NOMO-1 treated with DMSO at 0.1 percent for 48 hours (cell line): ENCODE data around the gene FAM124B.
"Not testable (repeated sequence)": the region's sequence is repeated elsewhere in the genome, so short reads cannot be mapped to it uniquely, and the experiment has no call there.

ENCODE experiments used
- DNase-seq: peaks from one replicate; lab custom pipeline; 2025; ENCODE audit not compliant: unreplicated experiment; lab: John Stamatoyannopoulos, UW

Gene FAM124B

GRCh38 chr2:224382280-224382647 is 19.6 kb downstream of the FAM124B start:
- not testable (repeated sequence) for DNase-seq

DNA sequence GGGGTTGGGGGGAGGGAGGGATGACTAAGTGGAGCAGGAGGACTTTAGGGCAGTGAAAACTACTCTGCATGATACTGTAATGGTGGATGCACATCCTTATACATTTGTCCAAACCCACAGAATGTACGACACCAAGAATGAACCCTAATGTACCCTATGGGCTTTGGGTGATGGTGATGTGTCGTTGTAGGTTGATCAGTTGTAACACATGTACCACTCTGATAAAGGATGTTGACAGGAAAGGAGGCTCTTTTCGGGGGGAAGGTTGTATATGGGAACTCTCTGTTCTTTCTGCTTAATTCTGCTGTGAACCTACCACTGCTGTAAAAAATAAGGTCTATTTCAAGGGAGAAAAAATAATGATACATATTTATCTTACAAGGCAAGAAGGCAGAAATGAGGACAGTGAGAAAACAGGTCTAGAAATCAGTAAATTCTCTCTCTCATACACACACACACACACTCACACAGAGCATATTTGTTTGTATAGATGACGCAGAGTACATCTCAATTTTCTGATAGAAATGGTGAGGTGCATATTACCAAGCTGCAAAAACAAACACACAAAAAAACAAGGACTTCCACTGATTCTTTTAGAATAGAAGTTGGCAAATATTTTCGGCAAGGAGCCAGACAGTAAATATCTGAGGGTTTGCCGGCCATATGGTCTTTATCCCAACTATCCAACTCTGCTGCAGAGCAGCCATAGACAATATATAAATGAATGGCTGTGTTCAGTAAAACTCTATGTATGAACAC is 20.2 kb downstream of the FAM124B start:
- DNase-seq, result no peak

- no peak for DNase-seq
Observed at GRCh38 chr2:224379986-224380385, 21.9 kb downstream of the FAM124B start.

- DNase-seq, result no peak
Observed at GRCh38 chr2:224379172-224379571, 22.7 kb downstream of the FAM124B start.

GRCh38 chr2:224378701-224379097 is 23.2 kb downstream of the FAM124B start:
- DNase-seq, result no peak

DNA sequence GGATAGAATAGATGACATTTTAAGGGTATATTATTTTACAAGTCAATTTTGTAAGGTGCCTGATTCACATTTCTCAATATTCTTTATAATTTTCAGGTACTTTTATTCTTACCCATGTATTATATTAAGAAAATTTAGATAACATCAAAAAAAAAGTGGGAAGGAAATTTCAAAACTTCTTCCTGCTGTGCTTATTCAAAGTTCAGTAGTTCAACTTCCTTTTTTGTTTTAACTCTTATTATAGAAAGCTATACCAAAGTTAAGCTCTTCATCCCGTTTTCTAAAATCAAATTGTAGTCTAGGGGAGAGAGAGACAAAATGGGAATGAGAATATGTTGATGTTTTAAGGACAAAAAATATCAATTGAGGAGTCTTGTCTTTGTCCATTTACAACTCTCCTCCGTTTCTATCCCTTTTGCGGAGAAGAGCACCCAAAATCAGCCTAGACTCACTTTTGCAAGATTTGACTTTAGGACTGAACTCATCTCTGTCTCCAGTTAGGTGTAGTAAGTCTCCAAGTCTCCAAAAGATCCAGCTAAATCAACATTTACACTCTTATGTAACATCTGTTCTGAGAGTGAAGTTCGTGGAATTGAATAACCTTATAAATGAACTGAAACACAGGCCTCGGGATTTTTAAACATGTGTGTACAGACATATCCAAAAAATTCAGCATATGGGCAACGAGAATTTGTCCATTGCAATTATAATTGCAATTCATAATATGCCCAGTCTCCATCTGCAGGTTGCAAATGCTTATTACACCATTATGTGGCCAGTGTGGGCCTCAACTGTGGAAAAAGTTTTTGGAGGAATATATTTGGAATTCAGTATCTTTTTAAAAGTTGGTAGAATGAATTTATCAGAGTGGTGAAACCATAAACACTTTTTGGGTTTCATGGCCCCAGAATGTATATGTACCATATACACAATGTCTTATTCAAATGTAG is 23.9 kb downstream of the FAM124B start:
- peak; percentile 44 for DNase-seq

- no peak for DNase-seq
Observed at GRCh38 chr2:224372641-224373040, 29.3 kb downstream of the FAM124B start.

DNA sequence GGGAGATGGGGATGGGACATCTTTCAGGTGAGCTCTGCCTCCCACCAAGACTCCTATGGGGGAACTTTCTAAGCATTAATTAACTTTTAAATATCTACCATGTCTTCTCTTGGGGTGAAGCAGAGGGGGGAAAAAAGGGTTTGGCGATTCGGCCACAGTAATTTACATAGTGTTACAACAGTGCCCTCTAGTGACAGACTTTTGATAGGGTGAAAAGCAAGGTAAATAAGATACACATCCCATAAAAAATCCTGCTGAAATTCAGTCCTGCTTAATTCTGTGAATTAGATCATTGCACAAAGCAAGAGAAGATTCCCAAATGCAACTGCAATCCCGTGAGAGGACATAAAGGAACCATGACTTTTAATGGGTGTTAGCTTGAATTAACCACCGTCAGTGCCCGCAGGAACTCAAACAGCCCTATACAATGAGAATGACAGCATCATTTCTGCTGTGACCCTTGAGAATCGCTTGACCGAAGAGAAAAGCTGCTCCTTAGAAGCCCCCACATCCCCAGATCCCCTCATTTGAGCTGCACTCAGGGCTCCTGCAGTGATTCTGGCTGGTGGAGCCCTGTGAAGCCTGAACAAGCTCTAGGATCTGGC is 32.8 kb downstream of the FAM124B start:
- peak; percentile 44 for DNase-seq

- no peak for DNase-seq
Observed at GRCh38 chr2:224366267-224366844, 35.6 kb downstream of the FAM124B start.

DNA sequence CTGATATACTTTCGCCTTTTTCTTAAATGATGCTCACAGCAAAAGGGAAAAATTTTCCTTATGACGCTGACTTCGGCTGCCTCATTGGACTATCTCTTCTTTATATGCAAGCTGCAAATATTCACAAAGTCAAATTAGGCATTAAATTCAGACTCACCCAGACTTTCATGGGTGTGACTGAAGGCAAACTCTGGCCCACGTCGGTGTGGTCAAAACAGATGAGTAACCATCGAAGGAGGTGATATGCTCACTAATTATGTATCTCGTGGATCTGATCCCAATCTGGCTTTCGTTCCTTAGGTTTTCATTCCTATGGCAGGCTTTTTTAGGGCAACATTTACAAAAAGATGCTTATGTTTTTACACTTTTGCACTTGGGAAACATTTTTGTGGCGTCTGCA is 36.6 kb downstream of the FAM124B start:
- no peak for DNase-seq

GRCh38 chr2:224363281-224363680 is 38.6 kb downstream of the FAM124B start:
- DNase-seq, result no peak

- no peak for DNase-seq
Observed at GRCh38 chr2:224362094-224362493, 39.8 kb downstream of the FAM124B start.

DNA sequence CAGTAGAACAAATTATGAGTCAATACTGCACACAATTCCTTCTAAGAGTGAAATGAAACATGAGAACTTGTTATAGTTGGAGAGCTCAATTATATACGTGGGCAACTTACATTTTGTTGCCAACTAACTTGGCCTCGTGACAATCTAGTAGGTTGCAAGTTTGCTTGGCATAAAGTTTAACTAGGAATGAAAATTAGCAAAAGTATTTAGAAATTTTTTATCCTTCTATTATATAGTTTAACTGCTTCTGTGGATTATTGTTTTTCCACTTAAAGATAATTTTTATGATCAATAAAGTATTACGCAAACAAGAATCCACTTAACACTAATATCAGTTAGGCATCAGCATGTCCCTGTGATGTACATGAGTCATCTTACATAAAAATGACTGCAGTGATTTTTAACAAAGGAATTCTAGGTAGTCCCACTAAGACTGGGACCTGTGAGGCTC is 41.1 kb downstream of the FAM124B start:
- DNase-seq, result no peak

DNA sequence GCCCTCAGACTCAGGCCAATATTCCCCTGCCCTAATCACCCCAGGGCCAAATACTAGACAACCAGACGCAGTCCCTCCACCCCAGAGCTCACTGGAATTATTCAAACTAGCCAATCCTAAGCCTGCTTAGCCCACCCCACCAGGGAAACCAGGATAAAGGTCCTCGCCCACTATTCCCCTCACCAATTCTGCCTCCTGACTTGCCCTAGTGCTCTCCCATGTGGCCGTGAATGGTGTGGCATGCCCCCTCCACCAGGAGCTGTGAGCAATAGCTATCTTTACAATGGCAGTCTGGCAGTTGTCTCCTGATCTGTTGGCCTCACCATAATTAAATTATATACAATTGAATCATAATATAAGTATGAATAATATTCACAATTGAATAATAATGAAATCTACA is 42.3 kb downstream of the FAM124B start:
- DNase-seq, result no peak

- peak; percentile 65 for DNase-seq
Observed at GRCh38 chr2:224357098-224357901, 44.6 kb downstream of the FAM124B start.

DNA sequence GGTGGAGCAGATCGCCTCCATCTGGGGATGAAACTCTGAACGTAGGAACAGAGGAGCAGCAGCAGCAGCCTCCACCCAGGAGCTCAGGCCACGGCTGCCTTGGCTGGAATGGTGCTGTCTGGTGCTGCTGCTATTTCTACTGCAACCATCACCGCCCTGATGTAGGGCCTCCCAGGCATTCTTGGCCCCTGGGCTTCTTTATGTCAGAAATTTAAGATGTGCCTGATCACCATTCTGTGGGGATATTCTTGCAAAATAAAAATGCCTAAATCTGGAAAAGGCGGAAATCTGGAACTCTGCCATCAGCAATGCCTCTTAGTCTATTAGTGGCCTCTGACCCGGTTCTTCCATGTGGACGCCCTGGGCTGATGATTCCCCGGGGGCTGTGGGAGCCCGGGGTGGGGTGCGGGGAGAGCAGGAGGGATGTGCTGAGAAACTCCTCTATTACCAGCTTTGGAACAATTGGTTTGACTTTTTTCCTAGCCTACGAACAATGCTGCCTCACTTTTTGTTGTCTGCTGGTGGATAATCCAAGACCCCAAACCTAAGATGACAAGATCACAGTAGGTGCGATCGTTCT is 47.2 kb downstream of the FAM124B start:
- no peak for DNase-seq

GRCh38 chr2:224350703-224351102 is 51.2 kb downstream of the FAM124B start:
- DNase-seq, result no peak

DNA sequence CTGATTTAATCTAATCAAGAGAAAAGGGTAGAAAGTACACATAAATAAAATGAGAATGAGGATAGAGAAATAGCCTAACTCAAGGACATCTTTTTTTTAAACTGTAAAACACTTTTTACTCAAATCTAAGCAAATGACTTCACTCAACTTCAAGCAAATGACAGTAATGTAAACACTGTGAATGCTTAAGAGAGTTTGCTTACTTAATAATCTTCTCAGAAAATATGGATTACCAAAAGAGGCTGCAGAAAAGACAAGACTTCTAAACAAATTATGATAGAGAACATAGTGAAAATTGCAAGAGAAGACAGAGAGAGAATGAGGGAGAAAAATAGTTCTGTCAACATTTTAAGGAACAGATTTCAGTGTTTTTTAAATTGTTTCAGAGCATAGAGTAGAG is 52.5 kb downstream of the FAM124B start:
- no peak for DNase-seq

GRCh38 chr2:224347176-224348051 is 54.5 kb downstream of the FAM124B start:
- no peak for DNase-seq
